ENCODE measurements around the gene NUDT14.
A peak's percentile ranks its signal among the peaks of the same experiment; 100 is the strongest.

NUDT14 gene

DNA sequence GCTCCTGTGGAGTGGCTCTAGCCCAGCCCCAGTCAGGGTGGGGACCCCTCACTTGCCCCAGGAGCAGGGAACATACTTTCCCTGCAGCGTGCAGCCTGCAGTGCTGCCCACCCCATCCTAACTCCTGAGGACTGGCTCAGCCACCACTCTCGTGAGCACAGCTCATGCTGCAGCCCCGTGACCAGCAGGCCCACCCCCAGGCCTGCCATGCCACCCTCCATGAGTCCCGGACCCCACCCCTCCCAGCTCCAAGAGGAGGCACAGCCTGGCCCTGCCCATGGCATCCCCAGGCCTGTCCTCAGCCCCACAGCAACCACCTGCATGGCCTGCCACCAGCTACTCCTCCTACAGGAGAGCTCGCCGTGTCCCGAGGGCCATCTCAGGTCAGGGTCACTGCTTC, 8.6 kb downstream of the NUDT14 start:
- no peak for DNase-seq

DNA sequence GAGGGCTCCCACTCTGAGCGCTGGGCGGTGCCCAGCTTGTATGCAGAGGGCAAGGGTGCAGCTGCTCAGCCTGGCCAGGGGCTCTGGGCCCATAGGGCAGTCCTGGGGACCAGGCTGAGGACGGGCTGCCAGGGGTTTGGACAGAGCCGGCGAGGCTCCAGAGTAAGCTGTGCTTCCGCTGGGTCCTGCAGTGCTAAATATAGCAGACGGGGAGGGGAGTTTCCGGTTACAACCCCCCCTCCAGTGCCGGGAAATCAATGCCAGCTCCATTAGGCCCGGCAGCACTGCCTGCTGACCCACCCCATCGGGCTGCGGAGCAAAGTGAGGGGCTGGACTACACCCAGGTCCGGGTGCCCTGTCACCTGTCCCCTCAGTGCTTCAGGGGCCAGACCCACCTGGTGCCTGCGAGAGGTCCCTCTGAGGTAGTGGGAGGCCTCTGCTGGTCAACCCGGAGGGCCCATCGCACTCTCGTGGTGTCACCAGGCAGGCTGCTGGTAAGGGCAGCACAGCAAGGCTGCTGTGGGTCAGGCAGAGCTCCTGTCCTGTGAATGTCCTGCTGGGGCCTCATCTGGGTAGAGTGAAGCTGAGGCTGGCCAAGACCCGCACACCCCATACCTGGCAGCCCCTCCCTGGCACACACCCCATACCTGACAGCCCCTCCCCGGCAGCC, 10.0 kb downstream of the NUDT14 start:
- no peak for DNase-seq

DNA sequence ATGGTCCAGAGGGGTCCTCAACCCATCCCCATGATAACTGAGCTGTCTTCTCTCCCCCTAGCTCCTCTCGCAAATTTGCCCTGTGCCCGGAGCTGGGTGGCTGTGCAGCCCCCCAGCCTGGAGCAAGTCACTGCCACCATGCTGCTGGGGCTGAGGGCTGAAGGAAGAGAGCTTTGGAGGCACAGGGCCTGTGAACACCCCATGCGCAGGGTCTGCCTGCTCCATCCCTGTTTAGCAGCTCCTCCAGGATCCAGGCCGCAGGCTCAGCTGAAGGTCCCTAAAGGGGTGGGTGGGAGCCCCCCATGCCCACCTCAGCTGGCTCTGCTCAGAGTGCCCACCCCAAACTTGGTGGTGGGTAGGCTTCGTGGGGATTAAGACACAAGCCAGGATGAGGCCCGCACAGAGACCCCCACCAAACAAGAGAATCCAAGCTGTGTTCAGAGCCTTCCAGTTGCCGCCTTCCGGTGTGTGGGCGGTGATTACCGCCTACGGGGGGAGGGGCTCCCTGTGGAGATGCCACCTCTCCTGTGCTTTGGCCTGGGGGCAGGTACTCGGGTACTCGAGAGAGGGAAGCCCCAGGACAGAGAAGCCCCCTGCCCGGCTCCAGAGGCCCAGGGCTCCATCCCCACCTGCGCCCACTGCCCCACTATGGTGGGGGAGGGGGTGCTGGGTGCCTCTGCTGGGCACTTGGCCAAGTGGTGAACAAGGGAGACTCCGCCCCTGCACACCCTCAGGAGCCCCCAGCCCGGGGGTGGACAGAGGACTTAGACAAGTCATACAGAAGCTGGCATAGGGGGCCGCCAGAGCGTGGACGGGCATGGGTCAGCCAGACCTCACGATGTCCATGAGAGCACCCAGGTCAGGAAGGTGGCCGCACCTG, 11.1 kb downstream of the NUDT14 start:
- no peak for DNase-seq

DNA sequence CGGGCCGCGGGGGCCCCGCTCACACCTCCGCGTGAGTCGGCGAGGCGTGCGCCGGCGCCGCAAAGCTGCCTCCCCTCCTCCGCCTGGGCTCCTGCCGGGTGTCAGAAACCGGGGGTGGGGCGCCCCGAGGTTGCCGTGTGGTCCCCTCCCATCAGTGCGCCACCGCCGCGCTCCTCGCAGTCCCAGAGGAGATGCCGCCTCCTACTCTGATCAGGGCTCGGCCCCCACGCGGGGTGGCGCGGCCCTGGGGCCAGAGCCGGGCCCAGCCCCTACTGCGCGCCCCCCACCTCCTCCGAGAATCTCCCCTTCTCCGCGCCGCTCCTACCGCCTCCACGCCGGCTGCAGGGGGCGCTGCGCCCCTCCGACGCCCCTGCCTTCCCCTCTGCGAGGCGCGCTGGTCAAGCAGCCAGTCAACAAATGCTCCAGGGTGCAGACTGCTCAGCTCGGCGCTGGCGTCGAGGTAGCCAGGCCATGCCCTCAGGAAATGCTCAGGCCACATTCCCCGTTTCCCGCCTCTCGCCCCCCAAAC, 12.1 kb downstream of the NUDT14 start:
- DNase-seq = no peak

DNA sequence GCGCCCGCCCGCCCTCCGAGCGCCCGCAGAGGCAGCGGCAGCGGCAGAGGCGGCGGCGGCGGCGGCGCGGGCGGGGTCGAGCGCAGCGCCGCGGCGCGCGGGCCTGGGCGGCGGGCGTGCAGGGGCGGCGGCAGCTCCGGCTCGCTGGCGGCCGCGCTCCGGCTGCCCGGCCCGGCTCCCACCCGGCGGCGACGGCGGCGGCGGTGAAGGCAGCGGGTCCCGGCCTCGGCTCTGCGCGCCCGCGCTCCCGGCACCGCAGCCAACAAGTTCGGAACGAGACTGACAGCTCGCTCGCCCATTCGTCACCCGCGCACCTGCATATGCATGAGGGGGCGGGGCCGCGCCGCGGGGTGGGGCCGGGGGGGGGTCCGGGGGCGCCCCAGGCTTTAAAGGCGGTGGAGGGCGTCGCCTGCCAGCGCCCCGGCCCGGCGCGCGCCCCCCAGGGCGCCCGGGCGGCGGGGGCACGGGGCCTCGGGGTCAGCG, 12.6 kb downstream of the NUDT14 start, which contains the start of gene JAG2:
TSS of gene JAG2 (minus strand) at position 281 of the 483 bp plus-strand sequence. CDS start 356 bp downstream, outside the sequence.
- no peak for DNase-seq

DNA sequence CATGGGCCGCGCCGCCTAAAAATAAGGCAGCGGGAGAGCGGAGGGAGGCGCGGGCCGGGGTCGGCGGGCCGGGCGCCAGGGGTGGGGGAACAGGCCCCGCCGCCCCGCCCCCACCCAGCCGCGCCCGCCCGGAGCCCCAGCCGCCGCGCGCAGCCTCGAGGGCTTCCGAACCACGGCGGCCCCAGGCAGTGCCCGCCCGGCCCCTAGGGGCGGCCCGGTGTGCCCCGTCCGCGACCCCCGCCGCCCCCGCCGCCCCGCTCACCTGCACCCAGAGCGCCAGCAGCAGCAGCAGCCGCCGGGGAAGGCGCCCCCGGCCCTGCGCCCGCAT, 13.1 kb downstream of the NUDT14 start:
- DNase-seq = no peak

DNA sequence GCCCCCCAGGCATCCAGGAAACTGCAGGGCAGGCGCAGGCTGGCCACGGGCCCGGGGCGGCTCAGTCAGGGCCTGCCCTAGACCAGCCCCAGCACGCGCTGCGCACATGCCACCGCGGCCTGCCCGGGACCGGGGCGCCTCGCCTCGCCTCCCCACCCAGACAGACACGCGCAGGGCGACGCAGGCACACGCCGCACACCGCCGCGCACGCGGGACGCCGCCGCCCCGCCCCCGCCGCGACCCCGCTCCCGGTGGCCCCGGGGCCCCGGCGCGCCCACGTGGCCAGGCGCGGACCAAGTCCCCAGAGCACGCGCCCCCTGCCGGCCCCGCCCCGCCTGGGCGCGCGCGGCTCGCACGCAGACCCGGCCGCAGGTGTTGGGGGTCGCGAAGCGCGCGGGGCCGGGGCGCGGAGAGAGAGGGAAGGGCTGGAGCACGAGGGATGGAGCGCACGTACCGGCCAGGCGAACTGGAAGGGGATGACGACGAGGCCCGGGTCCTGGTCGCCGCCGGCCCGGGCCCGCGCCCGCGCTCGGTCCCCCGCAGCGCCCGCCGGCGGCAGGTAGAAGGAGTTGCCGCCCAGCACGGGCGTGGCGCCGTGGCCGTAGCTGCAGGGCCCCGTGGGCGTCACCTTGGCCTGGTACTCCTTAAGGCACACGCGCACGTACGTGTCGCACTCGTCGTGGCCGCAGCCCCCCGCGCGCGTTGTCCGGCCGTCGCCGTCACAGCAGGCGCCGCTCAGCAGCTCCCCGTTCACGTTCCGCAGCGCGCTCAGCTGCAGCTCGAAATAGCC, 13.6 kb downstream of the NUDT14 start:
- no peak for DNase-seq

DNA sequence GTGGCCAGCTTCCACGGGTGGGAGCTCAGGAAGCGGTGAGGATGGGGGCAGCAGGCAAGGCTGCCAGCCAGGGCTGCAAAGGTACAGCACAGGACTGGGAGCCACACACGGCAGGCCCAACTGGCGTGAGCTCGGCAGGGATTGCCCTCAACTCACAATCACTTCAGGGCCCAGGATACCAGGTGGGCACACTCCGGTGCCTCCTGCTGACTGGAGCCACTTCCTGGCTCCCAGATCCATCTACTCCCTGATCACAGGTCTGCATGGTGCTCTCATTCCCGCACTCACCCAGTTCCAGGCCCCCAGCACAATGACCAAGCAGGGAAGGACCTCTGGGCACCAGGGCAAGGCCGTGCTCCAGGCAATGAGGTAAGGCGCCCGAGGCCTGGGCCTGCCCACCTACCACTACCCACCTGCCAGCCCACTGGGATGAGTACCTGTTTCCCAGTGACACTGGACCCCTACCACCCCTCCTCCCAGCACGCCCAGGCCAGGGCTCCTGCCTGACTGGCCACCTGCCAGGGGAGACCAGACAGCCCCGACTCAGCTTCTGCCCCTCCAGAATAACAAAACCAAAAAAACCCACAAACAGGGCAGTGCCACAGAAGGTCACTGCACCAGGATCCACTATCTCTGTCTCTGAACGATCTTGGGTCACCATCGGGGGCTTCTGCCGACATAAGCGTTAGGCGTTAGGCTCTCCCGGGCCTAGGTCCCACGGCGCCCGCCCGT, 14.4 kb downstream of the NUDT14 start:
- no peak for DNase-seq

DNA sequence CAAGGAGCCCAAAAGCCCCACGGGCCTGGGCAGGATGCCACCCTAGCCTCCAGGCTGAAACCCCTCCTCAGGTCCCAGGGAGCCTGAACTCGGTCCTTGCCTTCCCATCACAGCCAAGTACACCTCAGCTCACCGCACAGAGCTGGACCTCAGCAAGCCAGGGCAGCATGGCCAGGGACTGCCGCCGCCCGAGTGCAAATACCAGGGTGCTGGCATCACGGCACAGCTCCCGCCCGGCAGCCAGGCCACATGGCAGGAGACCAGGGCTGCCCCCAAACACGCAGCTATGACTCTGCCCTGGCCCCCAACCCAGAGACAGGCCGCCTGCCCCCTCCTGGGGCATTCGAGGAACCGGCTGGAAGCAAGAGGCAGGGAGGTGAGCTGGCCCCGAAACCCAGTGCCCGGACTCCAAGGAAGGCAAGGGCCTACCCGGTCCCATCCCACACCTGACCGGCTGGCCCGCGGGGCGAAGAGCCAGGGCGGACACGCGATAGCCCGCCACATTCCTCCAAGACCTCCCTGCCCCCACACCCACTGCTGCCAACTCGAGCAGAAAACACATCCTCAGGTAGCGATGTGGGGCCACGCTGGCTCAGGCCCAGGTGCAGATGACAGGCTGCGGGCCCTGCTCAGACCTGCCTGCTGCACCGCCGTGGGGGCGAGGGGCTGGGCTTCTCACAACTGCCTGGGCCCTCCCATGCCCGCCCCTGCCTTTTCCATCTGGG, 15.2 kb downstream of the NUDT14 start:
- DNase-seq = no peak

DNA sequence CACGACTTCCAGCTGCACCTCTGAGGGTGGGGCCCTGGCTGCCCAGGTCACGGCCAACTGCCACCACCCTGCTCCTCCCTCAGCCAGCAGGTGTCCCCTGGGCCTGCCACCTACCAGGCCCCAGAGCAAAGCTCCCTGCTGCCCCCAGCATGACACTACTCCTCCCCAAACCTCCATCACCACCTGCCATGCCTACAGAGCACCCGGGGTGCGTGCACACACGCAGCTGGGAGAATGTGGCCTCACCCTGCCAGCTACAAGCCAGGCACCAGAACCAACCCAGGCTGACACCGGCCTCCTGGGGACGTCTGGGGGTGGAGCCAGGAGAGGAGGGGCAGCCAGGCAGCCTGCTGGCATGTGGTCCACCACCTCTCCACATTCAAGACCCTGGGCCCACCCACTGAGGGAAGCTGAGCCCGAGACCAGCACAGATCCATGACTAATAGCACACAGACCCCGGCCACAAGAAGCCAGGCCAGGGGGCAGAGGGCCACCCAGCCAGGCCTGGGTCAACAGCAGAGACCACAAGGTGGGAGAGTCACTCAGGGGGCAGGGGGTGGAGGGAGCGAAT, 15.9 kb downstream of the NUDT14 start:
- no peak for DNase-seq

DNA sequence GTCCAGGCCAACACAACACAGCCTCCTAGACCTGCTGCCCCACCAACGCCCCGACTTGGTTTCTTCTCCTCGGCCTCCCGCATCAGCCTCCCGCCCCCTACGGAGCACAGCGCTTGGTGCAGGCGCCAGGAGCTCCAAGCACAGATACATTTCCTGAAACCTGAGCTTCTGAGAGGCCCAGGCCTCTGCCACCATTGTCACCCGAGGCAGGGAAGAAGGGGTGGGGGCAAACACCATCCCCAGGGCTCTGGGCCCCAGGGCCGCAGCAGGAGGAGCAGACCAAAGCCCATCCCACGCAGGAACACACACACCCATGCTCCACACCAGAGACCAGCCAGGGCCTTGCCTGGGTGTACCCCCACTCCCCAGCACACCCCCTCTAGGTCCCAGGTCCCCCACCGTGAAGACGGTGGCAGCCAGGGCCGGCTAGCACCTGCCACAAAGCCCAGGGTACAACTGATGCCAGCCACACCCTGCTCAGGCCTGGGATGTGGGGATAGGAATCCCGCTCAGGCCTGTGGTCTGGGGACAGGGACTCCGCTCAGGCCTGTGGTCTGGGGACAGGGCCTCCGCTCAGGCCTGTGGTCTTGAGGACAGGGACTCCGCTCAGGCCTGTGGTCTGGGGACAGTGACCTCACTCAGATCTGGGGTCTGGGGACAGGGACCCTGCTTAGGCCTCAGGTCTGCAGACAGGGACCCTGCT, 17.9 kb downstream of the NUDT14 start:
- DNase-seq = no peak

DNA sequence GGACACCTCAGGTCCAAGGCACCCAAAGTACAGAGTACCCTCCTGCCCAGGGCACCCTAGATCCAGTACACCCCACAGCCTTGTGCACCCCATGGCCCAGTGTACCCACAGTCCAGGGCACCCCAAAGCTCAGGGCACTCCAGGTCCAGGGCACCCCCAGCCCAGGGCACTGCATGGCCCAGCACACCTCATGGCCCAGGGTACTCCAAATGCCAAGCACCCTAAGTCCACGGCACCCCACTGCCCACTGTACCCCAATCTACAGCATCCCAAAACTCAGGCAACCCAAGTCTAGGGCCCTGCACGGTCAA, 18.5 kb downstream of the NUDT14 start:
- no peak for DNase-seq

DNA sequence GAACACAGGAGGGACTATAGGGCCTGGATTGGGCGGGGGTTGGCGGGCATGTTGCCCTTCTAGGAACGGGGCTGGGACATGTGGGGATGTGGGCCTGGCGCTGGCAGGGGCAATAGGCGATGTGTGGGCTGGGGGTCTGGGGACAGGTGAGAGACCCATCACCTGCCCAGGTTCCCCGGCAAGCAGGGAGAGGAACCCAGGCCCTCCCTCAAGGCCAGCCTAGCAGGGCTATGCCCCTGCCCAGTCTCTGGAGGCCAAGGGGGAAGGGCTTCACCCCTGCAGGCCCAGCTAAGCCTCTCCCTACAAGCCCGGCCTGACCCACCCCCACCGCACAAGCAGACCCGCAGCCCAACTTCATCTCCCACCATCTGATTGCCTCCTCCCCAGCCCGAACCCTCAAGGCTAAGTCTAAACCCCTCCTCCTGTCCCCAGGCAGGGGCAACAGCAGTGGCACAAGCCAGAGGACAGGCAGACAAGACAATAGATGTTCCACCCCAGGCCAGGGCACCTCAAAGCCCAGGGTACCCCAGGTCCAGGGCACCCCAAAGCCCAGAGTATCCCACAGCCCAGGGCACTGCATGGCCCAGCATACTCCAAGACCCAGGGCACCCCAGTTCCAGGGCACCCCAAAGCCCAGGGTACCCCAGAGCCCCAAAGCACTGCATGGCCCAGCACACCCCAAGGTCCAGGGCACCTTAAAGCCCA, 19.0 kb downstream of the NUDT14 start:
- peak; percentile 12 for DNase-seq

DNA sequence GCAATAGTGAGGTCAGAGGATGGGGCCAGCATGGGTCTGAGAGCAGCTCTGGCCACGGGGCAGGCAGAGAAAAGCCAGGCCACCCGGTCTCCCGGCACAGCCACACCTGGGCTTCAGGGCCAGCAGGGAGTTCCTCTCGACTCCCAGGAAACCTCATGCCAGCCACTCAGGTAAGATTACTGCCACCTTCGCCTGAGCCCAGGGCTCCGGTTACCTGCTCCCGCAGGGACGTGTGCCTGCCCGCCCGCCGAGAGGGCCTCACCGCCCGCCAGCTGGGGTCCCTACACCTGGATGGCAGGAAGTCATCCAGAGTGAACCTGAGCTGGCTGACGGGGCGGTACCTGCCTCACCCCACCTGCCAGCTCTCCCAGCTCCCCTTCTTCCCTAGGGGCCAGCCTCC, 19.8 kb downstream of the NUDT14 start:
- DNase-seq = no peak

DNA sequence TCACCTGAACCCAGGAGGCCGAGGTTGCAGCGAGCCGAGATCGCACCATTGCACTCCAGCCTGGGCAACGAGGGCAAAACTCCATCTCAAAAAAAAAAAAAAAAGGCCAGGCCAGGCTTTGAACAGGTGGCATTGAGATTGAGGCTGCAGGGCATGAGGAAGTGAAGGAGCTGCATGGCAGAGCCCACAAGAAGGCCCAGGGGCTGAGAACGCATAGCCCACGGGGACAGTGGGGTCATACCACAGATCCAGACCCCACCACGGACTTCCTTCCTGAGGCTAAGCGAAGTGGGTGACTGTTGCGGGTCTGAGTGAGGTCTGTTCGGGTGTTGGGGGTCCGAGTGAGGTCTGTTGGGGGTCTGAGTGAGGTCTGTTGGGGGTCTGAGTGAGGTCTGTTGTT, 20.3 kb downstream of the NUDT14 start:
- DNase-seq = no peak

DNA sequence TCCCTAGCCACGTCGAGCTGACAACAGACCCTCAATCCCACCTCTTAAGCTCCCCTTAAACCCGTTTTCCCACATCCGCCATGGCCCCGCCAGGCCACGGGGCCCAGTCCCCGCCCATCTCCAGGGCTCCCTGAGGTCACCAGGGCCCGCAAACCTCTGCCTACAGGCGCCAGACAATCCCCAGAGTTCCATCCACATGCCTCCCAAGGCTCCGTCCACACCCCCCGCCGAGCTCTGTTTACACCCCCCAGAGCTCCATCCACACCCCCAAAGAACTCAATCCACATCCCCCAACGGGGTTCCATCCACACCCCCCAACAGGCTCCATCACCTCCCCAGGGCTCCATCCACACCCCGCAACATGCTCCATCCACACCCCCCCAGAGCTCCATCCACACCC, 21.8 kb downstream of the NUDT14 start:
- no peak for DNase-seq

DNA sequence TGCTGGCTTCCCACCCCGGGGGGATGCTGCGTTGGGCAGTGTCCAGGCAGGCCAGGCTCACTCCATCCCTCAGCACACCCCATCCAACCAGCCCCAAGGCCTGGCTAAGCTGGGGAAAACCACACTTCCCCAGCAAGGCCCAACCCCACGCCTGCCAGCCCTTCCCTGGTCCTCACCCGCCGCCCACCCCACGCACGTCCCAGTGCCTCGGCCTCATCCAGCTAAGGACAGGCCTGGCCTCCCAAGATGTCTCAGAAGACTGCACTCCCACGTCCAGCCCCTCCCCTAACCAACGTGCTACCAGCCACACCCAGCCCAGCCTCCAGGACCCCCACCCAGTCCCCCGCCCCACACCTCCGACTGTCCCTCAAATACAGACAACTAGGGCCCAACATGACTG, 22.3 kb downstream of the NUDT14 start:
- no peak for DNase-seq

DNA sequence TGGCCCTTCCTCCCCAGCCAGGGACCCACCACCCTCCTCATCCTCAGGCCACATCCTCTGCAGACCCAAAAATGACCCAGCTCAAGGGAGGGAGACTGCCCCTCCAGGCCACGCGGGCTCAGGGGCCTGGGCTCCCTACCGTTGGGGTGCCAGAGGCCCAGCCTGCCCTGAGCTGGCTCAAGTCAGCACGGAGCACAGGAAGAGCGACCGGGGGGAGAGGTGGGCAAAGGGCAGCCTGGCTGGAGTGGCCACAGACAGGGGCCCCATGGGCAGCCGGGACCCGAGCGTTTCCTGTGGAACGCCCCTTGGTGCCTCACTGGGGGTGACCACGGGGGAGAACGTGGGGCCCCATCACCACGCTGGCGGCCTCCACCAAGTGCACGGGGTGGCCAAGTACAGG, 23.2 kb downstream of the NUDT14 start:
- no peak for DNase-seq

DNA sequence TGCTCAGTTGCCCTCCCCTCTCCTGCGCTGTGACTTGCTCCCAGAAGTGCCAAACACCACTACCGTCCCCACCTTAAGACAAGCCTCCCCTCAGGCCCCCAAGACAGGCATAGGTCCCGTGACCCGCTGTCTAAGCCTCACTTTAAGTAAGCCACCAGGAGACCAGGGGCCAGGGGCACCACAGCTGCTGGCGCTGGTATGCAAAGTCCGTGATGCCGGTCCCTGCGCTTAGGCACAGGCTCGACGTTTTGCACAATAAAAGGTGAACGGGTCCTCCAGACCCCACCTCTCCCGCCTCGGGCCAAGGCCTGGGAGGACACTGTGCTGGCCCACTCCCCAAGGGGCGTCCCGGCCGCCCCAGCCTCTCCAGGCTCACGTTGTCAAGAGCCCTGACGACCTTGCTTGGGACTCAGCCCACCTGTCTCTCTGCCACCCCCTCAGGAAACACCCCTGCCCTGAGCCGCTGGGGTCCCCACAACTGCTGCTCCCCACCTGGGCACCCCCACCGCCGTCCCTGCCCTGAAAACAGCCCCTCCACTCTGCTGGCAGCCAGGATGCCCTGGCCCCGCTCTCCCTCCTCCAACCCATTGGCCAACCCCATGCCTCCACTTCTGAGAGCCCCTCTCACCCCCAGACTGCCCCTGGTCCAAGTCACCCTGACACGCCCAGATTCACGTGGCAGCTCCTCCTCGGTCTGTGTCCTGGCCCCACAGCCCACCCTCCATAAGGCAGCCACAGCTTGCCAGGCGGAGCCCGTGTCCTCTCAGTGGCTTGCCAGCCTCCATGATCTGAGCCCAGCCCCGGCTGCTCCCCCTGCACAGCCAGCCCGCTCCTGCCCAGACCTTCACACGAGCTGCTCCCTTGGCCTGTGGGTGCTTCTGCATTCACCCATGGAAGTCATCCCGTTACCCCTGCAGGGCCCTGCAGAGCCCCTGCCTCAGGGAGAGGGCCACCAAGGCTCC, 24.4 kb downstream of the NUDT14 start:
- no peak for DNase-seq

Measured in fibroblast of skin of right biceps (primary cell).